ENCODE measurements around the gene MBP.

DNA sequence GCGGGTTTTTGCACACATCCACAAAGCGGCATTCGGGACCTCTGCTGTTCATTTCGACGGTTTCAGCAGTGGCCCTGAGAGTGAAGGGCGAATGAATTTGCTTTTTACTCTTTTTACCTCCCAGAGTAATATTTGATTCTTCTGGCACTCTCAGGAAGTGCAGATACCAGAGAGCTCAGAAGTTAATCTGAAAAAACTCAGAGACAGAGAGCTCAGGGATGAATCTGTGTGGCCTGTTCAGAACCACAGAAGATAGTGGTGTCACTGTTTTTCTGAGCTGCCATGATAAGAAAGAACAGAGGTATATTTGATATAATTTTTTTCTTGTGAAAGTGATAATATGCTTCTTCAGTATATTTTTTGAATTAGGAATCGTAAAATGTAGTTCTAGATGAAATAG is 129.3 kb downstream of the MBP start:
- TF ChIP-seq, protein P1, sequence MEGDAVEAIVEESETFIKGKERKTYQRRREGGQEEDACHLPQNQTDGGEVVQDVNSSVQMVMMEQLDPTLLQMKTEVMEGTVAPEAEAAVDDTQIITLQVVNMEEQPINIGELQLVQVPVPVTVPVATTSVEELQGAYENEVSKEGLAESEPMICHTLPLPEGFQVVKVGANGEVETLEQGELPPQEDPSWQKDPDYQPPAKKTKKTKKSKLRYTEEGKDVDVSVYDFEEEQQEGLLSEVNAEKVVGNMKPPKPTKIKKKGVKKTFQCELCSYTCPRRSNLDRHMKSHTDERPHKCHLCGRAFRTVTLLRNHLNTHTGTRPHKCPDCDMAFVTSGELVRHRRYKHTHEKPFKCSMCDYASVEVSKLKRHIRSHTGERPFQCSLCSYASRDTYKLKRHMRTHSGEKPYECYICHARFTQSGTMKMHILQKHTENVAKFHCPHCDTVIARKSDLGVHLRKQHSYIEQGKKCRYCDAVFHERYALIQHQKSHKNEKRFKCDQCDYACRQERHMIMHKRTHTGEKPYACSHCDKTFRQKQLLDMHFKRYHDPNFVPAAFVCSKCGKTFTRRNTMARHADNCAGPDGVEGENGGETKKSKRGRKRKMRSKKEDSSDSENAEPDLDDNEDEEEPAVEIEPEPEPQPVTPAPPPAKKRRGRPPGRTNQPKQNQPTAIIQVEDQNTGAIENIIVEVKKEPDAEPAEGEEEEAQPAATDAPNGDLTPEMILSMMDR (IDR thresholded peaks at IDR 0.05): no peak
- TF ChIP-seq POLR2A (IDR thresholded peaks at IDR 0.05): no peak
